ENCODE results near the gene AHNAK2.

Gene AHNAK2

DNA sequence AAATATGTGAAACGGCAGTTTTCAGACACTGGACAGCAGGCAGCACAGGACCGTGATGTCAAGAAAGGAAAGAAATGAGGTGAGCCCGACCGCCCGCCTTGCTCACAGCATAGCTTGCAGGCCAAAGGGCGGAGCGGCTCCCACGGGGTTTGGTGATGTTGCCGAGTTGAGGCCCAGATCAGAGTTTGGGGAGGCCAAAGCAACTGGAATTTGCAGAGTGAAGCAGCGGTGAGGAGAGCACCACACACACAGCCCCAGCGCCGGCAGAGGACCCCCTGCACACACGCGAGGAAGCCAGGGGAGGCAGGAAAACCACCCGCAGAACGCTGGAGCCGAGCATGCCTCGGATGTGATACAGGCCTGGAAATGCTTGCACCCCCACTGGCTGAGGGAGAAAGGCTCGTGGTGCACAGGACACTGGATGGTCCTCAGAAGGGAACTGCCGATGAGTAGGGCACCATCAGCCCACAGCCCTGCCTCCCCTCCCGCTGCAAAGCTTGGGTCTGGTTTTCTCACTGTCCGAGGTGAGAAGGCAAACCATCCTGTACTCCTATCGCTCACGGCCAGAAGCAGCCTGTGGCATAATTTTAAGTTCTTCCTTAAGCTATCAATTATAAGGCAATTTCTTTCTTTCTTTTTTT is 79.2 kb downstream of the AHNAK2 start:
- no peak for TF ChIP-seq GATA2 (IDR thresholded peaks at IDR 0.05; ENCODE audit: low read depth, low read length)

- TF ChIP-seq GATA3 (IDR thresholded peaks at IDR 0.05; ENCODE audit: low read depth, low read length): no peak
- no peak for TF ChIP-seq GATA2 (IDR thresholded peaks at IDR 0.05; ENCODE audit: low read depth, low read length)
These were observed 80.0 kb downstream of the AHNAK2 start for GRCh38 chr14:104898195-104898558.

- TF ChIP-seq GATA2 (IDR thresholded peaks at IDR 0.05; ENCODE audit: low read depth, low read length) (no peak), GATA3 (IDR thresholded peaks at IDR 0.05; ENCODE audit: low read depth, low read length) (no peak)
These were observed 80.6 kb downstream of the AHNAK2 start for GRCh38 chr14:104897330-104898194.

- TF ChIP-seq GATA3 (IDR thresholded peaks at IDR 0.05; ENCODE audit: low read depth, low read length): no peak
- no peak for TF ChIP-seq GATA2 (IDR thresholded peaks at IDR 0.05; ENCODE audit: low read depth, low read length)
These were observed 82.2 kb downstream of the AHNAK2 start for GRCh38 chr14:104895786-104896661.

- no peak for TF ChIP-seq GATA2 (IDR thresholded peaks at IDR 0.05; ENCODE audit: low read depth, low read length)
- TF ChIP-seq GATA3 (IDR thresholded peaks at IDR 0.05; ENCODE audit: low read depth, low read length): no peak
These were observed 82.9 kb downstream of the AHNAK2 start for GRCh38 chr14:104895207-104895785.

DNA sequence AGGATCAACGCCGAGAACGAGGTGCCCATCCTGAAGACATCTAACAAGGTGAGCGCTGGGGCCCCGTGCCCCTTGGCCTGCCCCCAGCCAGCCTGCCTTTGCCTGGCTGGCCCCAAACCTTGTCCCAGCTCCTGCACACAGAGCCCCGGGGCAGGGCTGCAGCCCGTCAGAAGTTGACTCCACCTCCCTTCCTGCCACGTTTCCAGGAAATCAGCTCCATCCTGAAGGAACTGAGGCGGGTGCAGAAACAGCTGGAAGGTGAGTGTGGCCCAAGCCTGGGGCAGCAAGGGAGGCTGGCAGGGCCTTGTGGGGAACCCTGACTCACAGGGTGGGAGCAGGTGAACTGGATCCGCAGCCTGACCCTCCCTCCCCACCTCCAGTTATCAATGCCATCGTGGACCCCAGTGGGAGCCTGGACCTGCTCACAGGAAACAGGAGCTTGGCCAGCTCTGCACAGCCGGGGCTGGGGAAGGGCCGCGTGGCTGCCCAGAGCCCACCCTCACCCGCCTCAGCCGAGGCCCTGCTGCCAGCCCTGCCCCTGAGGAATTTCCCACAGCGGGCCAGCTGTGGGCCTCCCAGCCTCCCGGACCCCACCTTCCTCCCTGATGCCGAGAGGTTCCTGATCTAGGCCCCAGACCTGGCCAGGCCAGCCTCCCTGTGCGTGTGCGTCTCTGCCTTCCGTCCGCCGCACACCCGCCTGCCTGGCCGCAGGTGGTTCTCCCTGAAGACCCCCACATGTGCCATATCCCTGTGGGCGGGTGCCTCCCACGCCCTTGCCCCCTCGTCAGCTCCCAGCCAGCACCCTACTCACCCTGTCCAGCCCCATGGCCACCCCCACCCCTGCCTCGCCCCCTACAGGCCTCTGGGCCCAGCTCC is 83.6 kb downstream of the AHNAK2 start:
- TF ChIP-seq GATA3 (IDR thresholded peaks at IDR 0.05; ENCODE audit: low read depth, low read length) (no peak), GATA2 (IDR thresholded peaks at IDR 0.05; ENCODE audit: low read depth, low read length) (no peak)

- no peak for TF ChIP-seq GATA2 (IDR thresholded peaks at IDR 0.05; ENCODE audit: low read depth, low read length)
- TF ChIP-seq GATA3 (IDR thresholded peaks at IDR 0.05; ENCODE audit: low read depth, low read length): no peak
These were observed 84.6 kb downstream of the AHNAK2 start for GRCh38 chr14:104893435-104894207.

GRCh38 chr14:104892531-104893434 is 85.4 kb downstream of the AHNAK2 start:
- TF ChIP-seq GATA3 (IDR thresholded peaks at IDR 0.05; ENCODE audit: low read depth, low read length) (no peak), GATA2 (IDR thresholded peaks at IDR 0.05; ENCODE audit: low read depth, low read length) (no peak)

GRCh38 chr14:104891664-104892530 is 86.3 kb downstream of the AHNAK2 start:
- TF ChIP-seq GATA3 (IDR thresholded peaks at IDR 0.05; ENCODE audit: low read depth, low read length): no peak
- TF ChIP-seq GATA2 (IDR thresholded peaks at IDR 0.05; ENCODE audit: low read depth, low read length): no peak

- TF ChIP-seq GATA2 (IDR thresholded peaks at IDR 0.05; ENCODE audit: low read depth, low read length): no peak
- no peak for TF ChIP-seq GATA3 (IDR thresholded peaks at IDR 0.05; ENCODE audit: low read depth, low read length)
These were observed 87.0 kb downstream of the AHNAK2 start for GRCh38 chr14:104891121-104891551.

DNA sequence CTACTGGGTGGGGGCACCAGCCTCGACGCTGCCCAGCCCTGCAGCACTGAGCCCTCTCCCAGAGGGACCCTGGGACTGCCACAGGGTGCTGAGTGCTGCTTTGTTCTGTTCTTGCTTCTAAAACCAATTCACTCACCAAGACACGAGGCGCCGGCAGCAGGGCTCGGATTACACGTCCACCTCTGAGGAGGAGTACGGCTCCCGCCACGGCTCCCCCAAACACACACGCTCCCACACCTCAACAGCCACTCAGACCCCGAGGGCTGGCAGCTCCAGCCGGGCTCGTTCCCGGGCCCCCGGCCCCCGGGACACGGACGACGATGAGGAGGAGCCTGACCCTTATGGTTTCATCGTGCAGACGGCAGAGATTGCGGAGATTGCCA is 88.8 kb downstream of the AHNAK2 start:
- TF ChIP-seq GATA2 (IDR thresholded peaks at IDR 0.05; ENCODE audit: low read depth, low read length) (no peak), GATA3 (IDR thresholded peaks at IDR 0.05; ENCODE audit: low read depth, low read length) (no peak)
